B cell (primary cell): ENCODE results near the gene NKIRAS2.

Experiments used
- EZH2 ChIP-seq: IDR thresholded peaks from 2 replicates; pipeline ENCODE4 v1.6.1; 2012; ENCODE audit warnings: borderline replicate concordance, low read depth, mild to moderate bottlenecking, moderate library complexity, low read length; ENCODE audit not compliant: insufficient read depth, poor library complexity, severe bottlenecking
- TF ChIP-seq, protein P1 (sequence below): fragments of 200-600 bp; IDR thresholded peaks from one replicate; pipeline ENCODE4 v1.8.0; 2022; ENCODE audit warnings: antibody characterized with exemption, mild to moderate bottlenecking

DNA sequence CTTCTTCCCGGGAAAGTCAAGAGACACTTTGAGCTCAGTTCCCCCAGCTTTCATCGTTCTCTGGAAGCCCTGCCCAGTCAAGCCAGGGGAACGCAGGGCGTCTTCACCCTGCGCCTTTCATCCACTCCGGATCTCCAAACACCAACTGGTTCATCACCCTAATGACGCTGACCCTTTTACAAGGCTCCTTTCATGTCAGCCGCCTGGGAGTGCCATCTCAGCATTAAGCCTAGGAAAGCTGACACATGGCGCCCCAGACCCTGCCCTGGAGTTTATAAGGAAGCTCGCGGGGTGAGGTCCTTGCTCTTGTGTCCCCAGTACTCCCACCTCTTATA, 2.1 kb upstream of the NKIRAS2 start:
- TF ChIP-seq, protein P1, sequence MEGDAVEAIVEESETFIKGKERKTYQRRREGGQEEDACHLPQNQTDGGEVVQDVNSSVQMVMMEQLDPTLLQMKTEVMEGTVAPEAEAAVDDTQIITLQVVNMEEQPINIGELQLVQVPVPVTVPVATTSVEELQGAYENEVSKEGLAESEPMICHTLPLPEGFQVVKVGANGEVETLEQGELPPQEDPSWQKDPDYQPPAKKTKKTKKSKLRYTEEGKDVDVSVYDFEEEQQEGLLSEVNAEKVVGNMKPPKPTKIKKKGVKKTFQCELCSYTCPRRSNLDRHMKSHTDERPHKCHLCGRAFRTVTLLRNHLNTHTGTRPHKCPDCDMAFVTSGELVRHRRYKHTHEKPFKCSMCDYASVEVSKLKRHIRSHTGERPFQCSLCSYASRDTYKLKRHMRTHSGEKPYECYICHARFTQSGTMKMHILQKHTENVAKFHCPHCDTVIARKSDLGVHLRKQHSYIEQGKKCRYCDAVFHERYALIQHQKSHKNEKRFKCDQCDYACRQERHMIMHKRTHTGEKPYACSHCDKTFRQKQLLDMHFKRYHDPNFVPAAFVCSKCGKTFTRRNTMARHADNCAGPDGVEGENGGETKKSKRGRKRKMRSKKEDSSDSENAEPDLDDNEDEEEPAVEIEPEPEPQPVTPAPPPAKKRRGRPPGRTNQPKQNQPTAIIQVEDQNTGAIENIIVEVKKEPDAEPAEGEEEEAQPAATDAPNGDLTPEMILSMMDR = no peak
- TF ChIP-seq EZH2 = no peak
